ENCODE data around the gene TSPAN6.

TSPAN6 gene

GRCh38 chrX:100625985-100626491, 10.6 kb downstream of the TSPAN6 start:
- Histone ChIP-seq H3K27ac (ENCODE audit: insufficient read depth, low read length, poor library complexity, severe bottlenecking) (no peak overlapping the region), H3K36me3 (ENCODE audit: control insufficient read depth, insufficient read depth, low read length) (no peaks in the 10 kb centered on the region), H3K9me3 (ENCODE audit: control insufficient read depth, low read length) (no peaks in the 10 kb centered on the region), H3K27me3 (replicated peaks; ENCODE audit: control insufficient read depth, insufficient read depth, low read length, poor library complexity, severe bottlenecking) (no peaks in the 10 kb centered on the region), H3K4me3 (ENCODE audit: insufficient read depth, low read depth, low read length, poor library complexity, severe bottlenecking) (no peak overlapping the region), H3K4me1 (ENCODE audit: control insufficient read depth, insufficient read depth, low read length, poor library complexity, severe bottlenecking) (no peaks in the 10 kb centered on the region)
- DNase-seq: no peak

GRCh38 chrX:100623001-100623400, 13.6 kb downstream of the TSPAN6 start:
- H3K9me3 ChIP-seq (ENCODE audit: control insufficient read depth, low read length): no peaks in the 10 kb centered on the region
- no peak overlapping the region for H3K4me3 ChIP-seq (ENCODE audit: insufficient read depth, low read depth, low read length, poor library complexity, severe bottlenecking)
- no peak overlapping the region for H3K27ac ChIP-seq (ENCODE audit: insufficient read depth, low read length, poor library complexity, severe bottlenecking)
- H3K36me3 ChIP-seq (ENCODE audit: control insufficient read depth, insufficient read depth, low read length): no peaks in the 10 kb centered on the region
- no peaks in the 10 kb centered on the region for H3K27me3 ChIP-seq (replicated peaks; ENCODE audit: control insufficient read depth, insufficient read depth, low read length, poor library complexity, severe bottlenecking)
- DNase-seq: no peak
- H3K4me1 ChIP-seq (ENCODE audit: control insufficient read depth, insufficient read depth, low read length, poor library complexity, severe bottlenecking): no peaks in the 10 kb centered on the region

GRCh38 chrX:100615005-100615404, 21.6 kb downstream of the TSPAN6 start:
- H3K27ac ChIP-seq (ENCODE audit: insufficient read depth, low read length, poor library complexity, severe bottlenecking): no peak overlapping the region
- no peaks in the 10 kb centered on the region for H3K27me3 ChIP-seq (replicated peaks; ENCODE audit: control insufficient read depth, insufficient read depth, low read length, poor library complexity, severe bottlenecking)
- no peak overlapping the region for H3K4me3 ChIP-seq (ENCODE audit: insufficient read depth, low read depth, low read length, poor library complexity, severe bottlenecking)
- no peaks in the 10 kb centered on the region for H3K36me3 ChIP-seq (ENCODE audit: control insufficient read depth, insufficient read depth, low read length)
- no peak for DNase-seq
- no peaks in the 10 kb centered on the region for H3K9me3 ChIP-seq (ENCODE audit: control insufficient read depth, low read length)
- H3K4me1 ChIP-seq (ENCODE audit: control insufficient read depth, insufficient read depth, low read length, poor library complexity, severe bottlenecking): no peaks in the 10 kb centered on the region

GRCh38 chrX:100611951-100612350, 24.7 kb downstream of the TSPAN6 start:
- Histone ChIP-seq H3K4me3 (ENCODE audit: insufficient read depth, low read depth, low read length, poor library complexity, severe bottlenecking) (no peak overlapping the region), H3K27ac (ENCODE audit: insufficient read depth, low read length, poor library complexity, severe bottlenecking) (no peak overlapping the region), H3K36me3 (ENCODE audit: control insufficient read depth, insufficient read depth, low read length) (no peaks in the 10 kb centered on the region), H3K4me1 (ENCODE audit: control insufficient read depth, insufficient read depth, low read length, poor library complexity, severe bottlenecking) (no peaks in the 10 kb centered on the region), H3K27me3 (replicated peaks; ENCODE audit: control insufficient read depth, insufficient read depth, low read length, poor library complexity, severe bottlenecking) (no peaks in the 10 kb centered on the region), H3K9me3 (ENCODE audit: control insufficient read depth, low read length) (no peaks in the 10 kb centered on the region)
- DNase-seq: no peak

- no peak overlapping the region for H3K4me3 ChIP-seq (ENCODE audit: insufficient read depth, low read depth, low read length, poor library complexity, severe bottlenecking)
- H3K27me3 ChIP-seq (replicated peaks; ENCODE audit: control insufficient read depth, insufficient read depth, low read length, poor library complexity, severe bottlenecking): no peaks in the 10 kb centered on the region
- H3K4me1 ChIP-seq (ENCODE audit: control insufficient read depth, insufficient read depth, low read length, poor library complexity, severe bottlenecking): no peaks in the 10 kb centered on the region
- H3K9me3 ChIP-seq (ENCODE audit: control insufficient read depth, low read length): no peaks in the 10 kb centered on the region
- H3K36me3 ChIP-seq (ENCODE audit: control insufficient read depth, insufficient read depth, low read length): no peaks in the 10 kb centered on the region
- H3K27ac ChIP-seq (ENCODE audit: insufficient read depth, low read length, poor library complexity, severe bottlenecking): no peak overlapping the region
- DNase-seq: no peak
Measured at GRCh38 chrX:100609591-100609990, 27.0 kb downstream of the TSPAN6 start.

GRCh38 chrX:100606753-100607152, 29.9 kb downstream of the TSPAN6 start:
- Histone ChIP-seq H3K4me3 (ENCODE audit: insufficient read depth, low read depth, low read length, poor library complexity, severe bottlenecking) (no peak overlapping the region), H3K36me3 (ENCODE audit: control insufficient read depth, insufficient read depth, low read length) (no peaks in the 10 kb centered on the region), H3K9me3 (ENCODE audit: control insufficient read depth, low read length) (no peaks in the 10 kb centered on the region), H3K27me3 (replicated peaks; ENCODE audit: control insufficient read depth, insufficient read depth, low read length, poor library complexity, severe bottlenecking) (no peaks in the 10 kb centered on the region), H3K27ac (ENCODE audit: insufficient read depth, low read length, poor library complexity, severe bottlenecking) (no peak overlapping the region), H3K4me1 (ENCODE audit: control insufficient read depth, insufficient read depth, low read length, poor library complexity, severe bottlenecking) (no peaks in the 10 kb centered on the region)
- no peak for DNase-seq

- DNase-seq: no peak
- H3K36me3 ChIP-seq (ENCODE audit: control insufficient read depth, insufficient read depth, low read length): no peaks in the 10 kb centered on the region
- no peak overlapping the region for H3K27ac ChIP-seq (ENCODE audit: insufficient read depth, low read length, poor library complexity, severe bottlenecking)
- H3K9me3 ChIP-seq (ENCODE audit: control insufficient read depth, low read length): no peaks in the 10 kb centered on the region
- H3K4me3 ChIP-seq (ENCODE audit: insufficient read depth, low read depth, low read length, poor library complexity, severe bottlenecking): no peak overlapping the region
- no peaks in the 10 kb centered on the region for H3K4me1 ChIP-seq (ENCODE audit: control insufficient read depth, insufficient read depth, low read length, poor library complexity, severe bottlenecking)
- no peaks in the 10 kb centered on the region for H3K27me3 ChIP-seq (replicated peaks; ENCODE audit: control insufficient read depth, insufficient read depth, low read length, poor library complexity, severe bottlenecking)
Measured at GRCh38 chrX:100600758-100601157, 35.8 kb downstream of the TSPAN6 start.

- H3K27ac ChIP-seq (ENCODE audit: insufficient read depth, low read length, poor library complexity, severe bottlenecking): no peak overlapping the region
- H3K4me3 ChIP-seq (ENCODE audit: insufficient read depth, low read depth, low read length, poor library complexity, severe bottlenecking): no peak overlapping the region
- no peaks in the 10 kb centered on the region for H3K36me3 ChIP-seq (ENCODE audit: control insufficient read depth, insufficient read depth, low read length)
- DNase-seq: no peak
- no peaks in the 10 kb centered on the region for H3K27me3 ChIP-seq (replicated peaks; ENCODE audit: control insufficient read depth, insufficient read depth, low read length, poor library complexity, severe bottlenecking)
- no peaks in the 10 kb centered on the region for H3K4me1 ChIP-seq (ENCODE audit: control insufficient read depth, insufficient read depth, low read length, poor library complexity, severe bottlenecking)
- H3K9me3 ChIP-seq (ENCODE audit: control insufficient read depth, low read length): no peaks in the 10 kb centered on the region
Measured at GRCh38 chrX:100600340-100600739, 36.3 kb downstream of the TSPAN6 start.

- no peak for DNase-seq
- Histone ChIP-seq H3K4me3 (ENCODE audit: insufficient read depth, low read depth, low read length, poor library complexity, severe bottlenecking) (no peak overlapping the region), H3K27me3 (replicated peaks; ENCODE audit: control insufficient read depth, insufficient read depth, low read length, poor library complexity, severe bottlenecking) (no peaks in the 10 kb centered on the region), H3K9me3 (ENCODE audit: control insufficient read depth, low read length) (no peaks in the 10 kb centered on the region), H3K4me1 (ENCODE audit: control insufficient read depth, insufficient read depth, low read length, poor library complexity, severe bottlenecking) (no peaks in the 10 kb centered on the region), H3K27ac (ENCODE audit: insufficient read depth, low read length, poor library complexity, severe bottlenecking) (no peak overlapping the region), H3K36me3 (ENCODE audit: control insufficient read depth, insufficient read depth, low read length) (no peaks in the 10 kb centered on the region)
Measured at GRCh38 chrX:100599456-100599855, 37.1 kb downstream of the TSPAN6 start.

GRCh38 chrX:100596601-100597000, 40.0 kb downstream of the TSPAN6 start:
- Histone ChIP-seq H3K27me3 (replicated peaks; ENCODE audit: control insufficient read depth, insufficient read depth, low read length, poor library complexity, severe bottlenecking) (no peaks in the 10 kb centered on the region), H3K27ac (ENCODE audit: insufficient read depth, low read length, poor library complexity, severe bottlenecking) (no peak overlapping the region)

GRCh38 chrX:100593581-100593980, 43.0 kb downstream of the TSPAN6 start:
- no peak overlapping the region for H3K27ac ChIP-seq (ENCODE audit: insufficient read depth, low read length, poor library complexity, severe bottlenecking)
- no peaks in the 10 kb centered on the region for H3K27me3 ChIP-seq (replicated peaks; ENCODE audit: control insufficient read depth, insufficient read depth, low read length, poor library complexity, severe bottlenecking)

More at GRCh38 chrX:100596601-100597000, 40.0 kb downstream of the TSPAN6 start:
- Histone ChIP-seq H3K4me3 (ENCODE audit: insufficient read depth, low read depth, low read length, poor library complexity, severe bottlenecking) (no peak overlapping the region), H3K36me3 (ENCODE audit: control insufficient read depth, insufficient read depth, low read length) (no peaks in the 10 kb centered on the region), H3K9me3 (ENCODE audit: control insufficient read depth, low read length) (no peaks in the 10 kb centered on the region), H3K4me1 (ENCODE audit: control insufficient read depth, insufficient read depth, low read length, poor library complexity, severe bottlenecking) (no peaks in the 10 kb centered on the region)
- no peak for DNase-seq

More at GRCh38 chrX:100593581-100593980, 43.0 kb downstream of the TSPAN6 start:
- H3K36me3 ChIP-seq (ENCODE audit: control insufficient read depth, insufficient read depth, low read length): no peaks in the 10 kb centered on the region
- no peaks in the 10 kb centered on the region for H3K9me3 ChIP-seq (ENCODE audit: control insufficient read depth, low read length)
- H3K4me1 ChIP-seq (ENCODE audit: control insufficient read depth, insufficient read depth, low read length, poor library complexity, severe bottlenecking): no peaks in the 10 kb centered on the region
- DNase-seq: no peak
- H3K4me3 ChIP-seq (ENCODE audit: insufficient read depth, low read depth, low read length, poor library complexity, severe bottlenecking): no peak overlapping the region

Measured in effector memory CD4-positive, alpha-beta T cell (primary cell).